Activated naive CD4-positive, alpha-beta T cell treated with Interleukin-2 at 50 U/mL for 16 hours (primary cell): ENCODE measurements around the gene RAP1B.
"Not testable (repeated sequence)": the region's sequence is repeated elsewhere in the genome, so short reads cannot be mapped to it uniquely, and the experiment has no call there.

ENCODE experiments used
- DNase-seq: peaks from one replicate; pipeline ENCODE4 v3.0.0-alpha.2; 2020

The RAP1B gene

DNA sequence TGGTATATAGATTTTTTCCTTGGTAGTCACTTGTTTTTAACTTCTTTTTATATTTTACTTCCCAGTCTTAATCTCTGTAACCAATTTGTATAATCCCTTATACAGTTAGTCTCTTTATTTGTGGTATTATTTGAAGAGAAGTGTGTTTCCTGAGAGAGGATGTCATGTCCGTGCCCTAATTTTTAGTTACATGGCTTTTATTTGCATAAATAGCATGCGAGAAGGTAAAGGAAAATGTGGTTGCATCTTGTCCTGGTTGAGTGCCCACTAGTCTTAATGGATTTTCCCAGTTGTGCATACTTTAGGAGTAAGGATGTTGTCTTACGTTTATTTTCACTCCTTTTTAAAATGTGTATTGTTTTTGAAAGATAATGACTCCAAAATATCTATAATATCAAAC is 27.5 kb downstream of the RAP1B start:
- no peak for DNase-seq

DNA sequence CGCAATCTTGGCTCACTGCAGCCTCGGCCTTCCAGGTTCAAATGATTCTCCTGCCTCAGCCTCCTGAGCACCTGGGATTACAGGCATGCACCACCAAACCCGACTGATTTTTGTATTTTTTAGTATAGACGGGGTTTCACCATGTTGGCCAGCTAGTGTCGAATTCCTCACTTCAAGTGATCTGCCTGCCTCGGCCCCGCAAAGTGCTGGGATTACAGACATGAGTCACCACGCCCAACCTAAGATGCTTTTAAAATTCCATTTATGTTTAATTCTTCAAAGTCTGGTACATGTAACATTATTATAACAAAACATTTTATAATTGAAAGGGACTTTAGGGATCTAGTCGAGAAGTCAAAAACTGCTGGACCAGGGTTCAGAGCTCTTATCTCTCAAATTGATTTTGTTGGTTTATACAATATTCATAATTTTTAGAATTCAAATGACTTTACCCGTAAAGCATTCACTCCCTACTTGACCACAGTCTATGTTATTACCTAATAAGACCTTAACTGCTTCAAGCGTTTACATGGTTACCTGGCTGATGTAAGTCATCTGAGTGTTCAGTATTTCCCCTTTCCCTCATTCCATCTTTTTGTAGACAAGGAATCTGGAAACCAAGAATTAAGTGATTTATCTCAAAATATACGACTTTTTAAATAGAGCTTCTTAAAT is 28.2 kb downstream of the RAP1B start:
- DNase-seq: no peak

DNA sequence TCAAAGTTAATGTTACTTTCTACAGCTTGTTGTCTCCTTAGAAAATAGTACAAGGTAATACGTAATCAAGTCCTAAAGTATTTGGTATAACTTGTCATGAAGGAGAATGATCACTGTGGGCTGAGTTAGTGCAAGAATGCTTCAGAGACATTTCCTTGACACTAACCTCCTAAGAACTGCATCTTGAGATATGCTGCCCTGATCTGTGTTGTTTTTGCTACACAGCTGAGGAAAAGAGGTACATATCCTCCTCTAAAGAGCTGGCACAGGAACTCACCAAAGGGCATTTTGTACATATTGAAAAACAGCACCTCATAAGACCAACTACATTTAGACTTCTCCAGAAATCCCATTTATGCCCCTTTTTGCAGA is 28.7 kb downstream of the RAP1B start:
- no peak for DNase-seq

DNA sequence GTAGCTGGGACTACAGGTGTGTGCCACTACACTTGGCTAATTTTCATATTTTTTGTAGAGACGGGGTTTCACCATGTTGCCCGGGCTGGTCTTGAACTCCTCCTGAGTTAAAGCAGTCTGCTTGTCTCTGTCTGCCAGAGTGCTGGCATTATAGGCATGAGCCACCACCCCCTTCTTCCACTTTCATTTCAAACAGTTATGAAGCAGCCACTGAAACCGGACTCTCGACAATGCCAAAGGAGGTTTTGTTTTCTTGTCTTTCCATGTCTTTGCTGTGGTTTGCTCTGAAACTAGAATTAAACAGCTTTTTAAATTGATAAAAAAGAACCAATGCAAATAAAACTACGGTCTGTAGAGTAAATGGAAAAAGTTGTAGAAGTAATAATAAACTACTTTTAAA is 30.4 kb downstream of the RAP1B start:
- DNase-seq: peak; percentile 62

DNA sequence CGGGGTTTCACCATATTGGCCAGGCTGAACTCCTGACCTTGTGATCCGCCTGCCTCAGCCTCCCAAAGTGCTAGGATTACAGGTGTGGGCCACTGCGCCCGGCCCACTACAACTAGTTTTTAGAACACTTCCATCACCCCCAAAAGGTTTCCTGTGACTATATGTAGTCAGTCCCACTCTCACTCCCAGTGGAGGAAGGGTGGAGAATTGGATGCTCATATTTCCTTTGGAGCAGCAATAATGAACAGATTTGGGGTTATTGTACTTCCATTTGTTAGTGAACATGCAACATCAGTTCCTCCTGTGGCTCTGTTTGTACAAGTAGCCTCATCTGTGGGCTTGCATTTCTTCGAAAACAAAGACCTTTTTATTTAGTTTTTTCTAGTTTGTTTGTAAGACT is 35.8 kb downstream of the RAP1B start:
- no peak for DNase-seq

DNA sequence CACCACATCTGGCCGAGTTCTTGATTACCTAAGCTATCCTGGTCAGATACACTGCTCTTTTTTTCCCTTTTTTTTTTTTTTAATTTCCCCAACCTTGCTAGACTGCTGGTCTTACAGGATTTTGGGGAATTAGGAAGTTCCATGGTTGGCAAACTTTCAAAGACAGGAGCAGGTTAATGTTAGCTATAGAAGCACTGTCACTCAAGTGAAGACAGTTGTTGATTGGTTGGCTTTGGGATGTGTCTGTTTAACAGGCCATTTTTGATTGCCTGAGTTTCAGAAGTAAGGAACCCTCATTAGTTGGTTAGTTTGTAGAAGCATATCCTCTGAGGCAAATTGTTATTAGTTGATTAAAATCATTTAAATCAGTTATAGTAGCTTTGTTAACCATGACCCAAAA is 36.8 kb downstream of the RAP1B start:
- no peak for DNase-seq

DNA sequence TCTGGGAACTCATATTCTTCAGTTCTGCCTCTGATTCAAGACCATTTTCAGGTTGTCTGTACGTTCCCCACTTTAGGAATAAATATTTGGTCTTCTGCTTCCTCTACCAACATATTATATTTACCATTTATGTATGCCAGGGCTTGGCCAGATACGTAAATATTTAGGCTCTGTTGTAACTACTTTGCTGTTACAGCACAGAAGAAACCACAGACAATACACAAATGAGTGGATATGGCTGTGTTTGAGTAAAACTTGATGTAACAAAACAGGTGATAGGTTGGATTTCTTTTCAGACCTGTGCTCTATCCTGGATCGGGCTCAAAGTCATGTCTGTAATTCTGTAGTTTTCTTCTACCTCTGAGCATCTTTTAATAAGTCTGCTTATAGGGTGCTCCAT is 37.5 kb downstream of the RAP1B start:
- no peak for DNase-seq

DNA sequence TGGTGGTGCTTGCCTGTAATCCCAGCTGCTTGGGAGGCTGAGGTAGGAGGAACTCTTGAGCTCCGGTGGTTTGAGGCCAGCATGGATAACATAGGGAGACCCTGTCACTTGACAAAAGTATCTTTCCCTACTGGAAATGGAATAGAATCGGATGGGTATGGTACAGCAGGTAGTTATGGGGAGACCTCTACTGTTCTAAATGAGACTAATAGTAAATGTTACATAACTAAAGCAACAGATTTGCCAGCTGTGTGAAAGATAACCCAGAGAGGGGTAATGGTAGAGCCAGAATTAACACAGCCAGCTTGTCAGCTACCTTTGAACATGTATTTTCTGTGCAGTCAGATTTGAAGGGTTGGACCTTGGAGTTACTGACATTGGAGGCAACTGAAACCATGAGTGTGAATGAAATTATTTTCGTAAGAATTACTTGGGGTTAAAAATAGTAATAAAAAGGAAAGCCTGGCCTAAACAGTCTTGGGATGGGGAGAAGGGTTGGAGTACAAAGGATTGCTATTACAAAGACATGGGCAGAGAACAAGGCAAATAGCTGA is 54.4 kb downstream of the RAP1B start:
- no peak for DNase-seq

DNA sequence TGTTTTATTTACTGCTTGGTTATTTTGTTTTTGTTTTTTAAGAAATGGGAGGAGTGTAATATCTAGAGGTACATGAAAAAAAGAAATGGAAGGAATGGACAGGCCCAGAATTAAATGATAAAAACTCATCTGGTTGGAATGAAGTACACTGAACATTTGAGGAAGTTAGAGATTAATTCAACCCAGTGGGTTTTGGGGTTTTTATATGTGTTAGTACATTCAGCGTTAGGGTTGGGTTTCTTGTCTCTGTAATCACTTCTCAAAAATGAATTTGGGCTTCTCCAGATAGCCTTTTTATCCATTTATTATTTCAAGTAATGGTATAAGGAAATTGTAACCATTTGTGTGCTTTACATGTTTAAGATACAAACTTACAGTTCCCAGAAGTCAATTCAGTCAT is 56.6 kb downstream of the RAP1B start:
- DNase-seq: no peak

DNA sequence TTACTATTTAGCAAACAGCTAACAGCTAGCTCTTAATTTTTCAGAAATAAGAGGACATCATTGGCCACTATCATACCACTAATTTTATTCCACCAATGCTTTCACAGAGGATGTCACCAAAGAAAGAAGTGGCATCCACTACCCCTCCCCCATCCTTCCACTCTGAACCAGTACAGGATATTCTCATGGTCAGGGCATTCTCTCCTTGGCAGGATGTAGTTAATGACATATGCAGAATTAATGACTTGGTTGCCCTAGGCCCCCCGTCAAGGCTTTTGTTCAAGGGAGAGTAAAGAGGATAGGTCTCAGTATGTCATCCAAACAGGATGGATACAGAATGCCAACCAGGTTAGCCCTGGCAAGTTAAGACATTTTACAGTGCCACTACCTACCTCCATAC is 57.2 kb downstream of the RAP1B start:
- no peak for DNase-seq

DNA sequence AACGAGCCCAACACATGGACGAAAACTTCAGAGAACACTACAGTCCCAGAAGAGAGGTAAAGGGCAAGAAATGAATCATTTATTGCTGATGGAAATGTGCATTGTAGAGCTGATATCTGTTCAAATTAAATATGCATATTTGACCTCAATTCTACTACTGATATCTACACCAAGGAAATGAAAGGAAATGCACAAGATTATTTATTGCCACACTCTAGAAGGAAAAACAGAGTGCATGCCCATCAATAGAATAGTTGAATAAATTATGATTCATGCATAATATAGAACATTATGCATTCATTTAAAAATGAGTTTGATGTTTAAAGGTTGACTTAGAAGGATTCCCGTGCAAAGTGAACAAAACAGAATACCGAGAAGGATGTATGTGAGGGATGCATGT is 60.5 kb downstream of the RAP1B start:
- DNase-seq: no peak

DNA sequence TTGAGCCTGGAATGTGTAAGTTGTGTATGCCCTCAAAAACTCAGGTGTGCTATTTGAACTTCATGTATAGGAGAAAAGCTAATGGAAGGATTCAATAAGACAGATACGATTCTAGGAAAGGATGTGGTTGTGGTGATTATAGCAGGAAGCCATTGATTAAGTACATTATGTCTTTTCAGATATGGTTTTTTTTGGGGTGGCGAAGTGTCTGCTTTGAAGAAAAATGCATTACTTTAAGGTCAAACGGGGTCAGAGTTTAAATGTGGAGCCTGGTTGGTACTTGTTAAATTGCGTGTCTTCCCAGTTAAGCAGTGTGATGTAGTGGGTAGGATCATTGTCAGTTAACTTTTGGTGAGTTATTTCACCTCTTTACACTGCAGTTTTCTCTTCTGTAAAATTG is 63.1 kb downstream of the RAP1B start:
- DNase-seq: no peak

DNA sequence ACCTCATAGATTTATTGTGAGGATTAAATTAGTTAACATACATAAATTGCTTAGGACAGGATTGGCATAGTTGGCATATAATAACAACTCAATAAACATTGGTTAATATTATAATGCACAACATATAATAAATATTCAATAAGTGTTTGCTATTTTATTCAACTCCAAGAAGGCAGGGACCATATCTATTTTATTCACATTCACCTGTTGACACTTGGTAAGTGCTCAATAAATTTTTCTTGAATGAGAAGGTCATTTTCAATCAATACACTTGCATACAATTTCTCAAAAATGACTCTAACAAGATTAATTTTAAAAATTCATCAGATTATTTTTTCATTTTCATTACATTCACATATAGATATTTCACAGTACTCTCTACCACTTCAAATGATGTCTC is 63.7 kb downstream of the RAP1B start:
- no peak for DNase-seq

DNA sequence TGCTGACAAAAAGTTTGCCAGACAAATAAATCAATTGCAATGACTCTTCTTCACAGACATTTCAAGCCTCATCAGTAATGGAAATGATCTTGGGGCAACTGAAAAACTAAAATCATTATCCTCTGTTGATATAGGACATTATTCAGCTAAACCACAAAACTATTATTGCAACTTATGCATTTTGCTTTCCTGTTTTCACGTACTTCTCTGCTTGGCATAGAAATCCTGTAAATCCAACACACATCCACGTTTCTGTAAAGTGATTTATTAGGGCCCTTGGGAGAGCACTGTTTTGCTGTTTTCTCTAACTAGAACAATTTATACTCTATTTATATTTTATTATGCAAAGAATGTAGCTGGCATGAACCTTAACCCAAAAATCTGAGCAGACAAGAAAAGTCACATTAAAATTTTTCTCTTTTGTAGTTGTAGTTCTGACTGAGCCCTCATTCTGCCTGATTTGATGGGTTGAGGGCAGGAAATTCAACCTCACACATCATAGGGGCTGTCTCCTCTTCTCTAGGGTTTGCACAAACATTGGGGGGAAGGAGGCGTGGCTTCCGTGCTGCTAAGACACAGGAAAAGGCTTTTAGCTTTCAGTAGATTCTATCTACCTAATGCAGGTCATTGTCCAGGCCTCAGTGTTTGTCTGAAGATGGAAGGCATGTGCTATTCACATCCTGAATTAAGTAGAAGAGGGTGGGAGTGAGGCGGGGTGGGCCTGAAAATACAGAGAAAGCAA is 64.6 kb downstream of the RAP1B start:
- peak; percentile 42 for DNase-seq

DNA sequence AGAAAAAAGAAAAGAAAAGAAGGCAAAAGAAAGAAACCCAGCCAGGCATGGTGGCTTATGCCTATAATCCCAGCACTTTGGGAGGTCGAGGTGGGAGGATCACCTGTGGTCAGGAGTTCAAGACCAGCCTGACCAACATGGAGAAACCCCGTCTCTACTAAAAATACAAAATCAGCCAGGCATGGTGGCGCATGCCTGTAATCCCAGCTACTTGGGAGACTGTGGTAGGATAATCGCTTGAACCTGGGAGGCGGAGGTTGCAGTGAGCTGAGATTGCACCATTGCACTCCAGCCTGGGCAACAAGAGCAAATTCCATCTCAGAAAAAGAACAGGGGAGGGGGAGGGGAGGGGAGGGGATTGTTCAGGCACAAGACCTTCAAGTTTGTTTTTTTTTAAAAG is 66.2 kb downstream of the RAP1B start:
- DNase-seq: not testable (repeated sequence)

DNA sequence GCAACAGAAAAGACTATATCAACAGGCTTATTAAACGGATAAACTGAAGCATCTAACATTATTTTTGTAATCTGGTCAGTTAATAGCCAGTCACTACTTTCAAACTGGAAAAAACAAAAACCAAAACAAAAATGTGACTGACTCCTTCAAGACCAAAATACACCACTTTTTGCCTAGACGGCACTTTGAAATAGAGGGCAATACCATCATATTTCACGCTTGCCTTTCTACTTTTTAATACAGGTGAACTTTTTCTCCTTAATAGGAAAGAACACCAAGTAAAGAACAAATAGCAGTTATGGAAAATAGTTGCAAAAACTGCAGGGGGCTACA is 75.5 kb downstream of the RAP1B start:
- DNase-seq: no peak

DNA sequence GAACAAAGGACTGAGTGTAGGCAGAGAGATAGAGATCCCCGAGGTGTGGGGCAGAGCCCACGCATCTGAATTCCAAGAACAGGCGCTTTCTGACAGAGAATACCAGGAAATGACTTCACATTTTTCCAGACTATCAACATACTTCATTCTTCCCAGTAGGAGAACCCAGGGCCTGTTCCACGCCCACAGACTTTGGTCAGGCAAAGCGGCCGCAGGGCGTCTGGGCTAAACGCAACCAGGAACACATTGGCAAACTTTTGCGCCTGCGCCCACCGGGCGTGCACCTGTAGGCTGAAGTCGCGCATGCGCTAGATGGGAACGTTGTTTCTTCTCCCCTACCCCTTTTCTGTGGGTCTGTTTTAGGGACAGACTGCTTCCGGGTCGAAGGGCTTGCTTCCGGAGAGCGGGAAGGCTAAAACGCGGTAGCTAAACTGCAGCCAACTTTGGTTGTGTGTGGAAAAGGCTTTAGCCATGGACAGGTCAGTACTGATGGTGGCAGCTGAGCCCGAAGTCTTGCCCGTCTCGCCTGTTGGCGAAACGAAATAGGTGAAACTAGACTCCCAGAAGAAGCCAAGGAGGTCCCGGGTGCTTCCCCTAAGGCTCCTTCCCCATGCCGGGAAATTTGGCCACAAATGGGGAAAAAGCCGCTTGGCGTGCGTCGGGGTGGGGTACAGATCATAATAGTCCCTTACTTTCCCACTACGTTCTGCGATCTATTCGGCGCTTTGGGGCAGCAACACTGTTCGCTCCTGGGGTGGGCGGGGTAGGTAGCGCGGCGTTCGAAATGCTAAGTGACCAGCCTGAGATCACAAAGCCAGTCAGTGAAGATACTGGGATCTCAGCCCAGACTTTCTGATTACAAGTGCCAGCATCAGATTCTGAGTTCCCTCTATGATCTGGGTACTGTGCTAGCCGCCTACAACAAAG is 76.2 kb downstream of the RAP1B start, which contains the start of gene NUP107:
Gene NUP107, plus strand, starts transcription at position 384 of the 927 bp plus-strand sequence. Its CDS starts 88 bp downstream, at position 472.
- DNase-seq: peak; percentile 97

DNA sequence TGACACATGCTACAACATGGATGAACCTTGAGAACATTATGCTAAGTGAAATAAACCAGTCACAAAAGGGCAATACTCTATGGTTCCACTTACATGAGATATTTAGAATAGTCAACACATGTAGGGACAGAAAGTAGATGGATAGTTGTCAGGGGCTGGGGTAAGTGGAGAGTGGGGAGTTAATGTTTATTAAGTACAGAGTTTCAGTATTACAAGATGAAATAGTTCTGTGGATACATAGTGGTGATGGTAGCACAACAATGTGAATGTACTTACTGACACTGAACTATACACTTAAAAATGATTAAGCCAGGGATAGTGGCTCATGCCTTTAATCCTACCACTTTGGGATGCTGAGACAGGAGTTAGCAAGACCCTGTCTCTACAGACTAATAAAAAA is 84.8 kb downstream of the RAP1B start:
- no peak for DNase-seq

DNA sequence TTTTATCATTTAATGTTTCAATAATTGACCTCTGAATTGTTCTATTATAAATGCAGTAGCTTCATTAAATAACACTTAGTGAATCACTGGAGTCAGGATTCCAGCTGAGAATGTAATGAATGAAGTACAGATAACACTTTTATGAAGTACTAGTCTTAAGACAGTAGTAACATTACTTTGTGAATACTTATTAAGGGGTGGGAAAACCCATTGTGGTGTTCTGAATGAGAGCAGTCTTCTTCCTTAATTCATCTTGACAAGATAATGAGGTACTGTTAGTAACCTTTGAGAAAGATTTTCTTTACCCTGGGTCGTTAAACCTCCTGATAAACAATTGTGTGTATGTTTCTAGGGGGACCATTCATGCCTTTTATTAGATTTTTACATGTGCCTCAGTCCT is 88.8 kb downstream of the RAP1B start:
- no peak for DNase-seq
